GM19438 (cell line): ENCODE results near the gene TNFAIP6.
"Not testable (repeated sequence)": the region's sequence is repeated elsewhere in the genome, so short reads cannot be mapped to it uniquely, and the experiment has no call there.

Experiments used
- ATAC-seq: cut with Tn5 transposase; IDR thresholded peaks from one replicate; pipeline ENCODE4 v1.9.1; 2021; ENCODE audit warnings: low read depth; ENCODE audit not compliant: unreplicated experiment

The TNFAIP6 gene

GRCh38 chr2:151357359-151357758, at the start of gene TNFAIP6:
Gene TNFAIP6 (plus strand): TSS chr2:151357592. CDS start chr2:151357667, 75 bp downstream.
- ATAC-seq = no peak

GRCh38 chr2:151310313-151310712, 47.1 kb upstream of the TNFAIP6 start:
- not testable (repeated sequence) for ATAC-seq

- ATAC-seq = not testable (repeated sequence)
Measured at GRCh38 chr2:151312440-151312839, 45.0 kb upstream of the TNFAIP6 start.

DNA sequence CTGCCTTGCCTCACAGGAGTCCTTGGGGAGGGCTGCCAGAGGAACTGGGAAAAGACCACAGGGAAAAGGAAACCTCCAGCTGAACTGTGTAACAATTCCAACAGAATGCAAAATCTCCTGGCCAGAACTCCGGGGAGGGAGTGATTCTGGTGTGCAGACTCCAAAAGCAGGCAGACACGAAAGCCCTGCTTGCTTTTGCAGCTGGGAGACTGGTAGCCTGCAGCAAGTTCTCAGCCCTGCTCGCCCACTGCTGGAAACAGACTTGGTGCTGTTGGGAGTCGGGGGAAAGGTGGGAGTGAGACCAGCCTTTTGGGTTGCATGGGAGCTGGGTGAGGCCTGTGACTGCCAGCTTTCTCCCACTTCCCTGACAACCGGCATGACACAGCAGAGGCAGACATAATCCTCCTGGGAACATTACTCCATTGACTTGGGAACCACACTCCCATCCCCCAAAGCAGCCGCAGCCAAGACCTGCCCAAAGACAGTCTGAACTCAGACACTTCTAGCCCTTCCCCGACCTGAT, 42.0 kb upstream of the TNFAIP6 start:
- ATAC-seq = no peak

- no peak for ATAC-seq
Measured at GRCh38 chr2:151325581-151326095, 31.8 kb upstream of the TNFAIP6 start.

DNA sequence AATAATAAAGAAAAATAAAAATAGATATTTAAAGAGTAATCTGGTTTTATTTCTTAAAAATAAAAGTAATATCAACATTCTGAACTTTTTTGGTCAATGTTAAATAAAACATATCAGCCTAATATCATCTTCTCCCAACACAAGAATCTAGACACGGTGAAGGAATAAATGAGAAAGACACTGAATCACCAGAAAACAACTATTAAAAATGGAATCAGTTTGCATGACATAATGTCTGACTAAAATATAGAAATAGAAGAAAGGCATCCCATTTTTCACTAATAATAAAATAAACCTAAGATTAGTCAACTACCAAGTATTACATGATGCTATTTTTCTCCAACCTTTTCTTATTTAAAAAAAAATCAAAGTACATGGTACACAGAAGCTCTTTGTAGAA, 30.8 kb upstream of the TNFAIP6 start:
- no peak for ATAC-seq

GRCh38 chr2:151329998-151330397, 27.4 kb upstream of the TNFAIP6 start:
- no peak for ATAC-seq

DNA sequence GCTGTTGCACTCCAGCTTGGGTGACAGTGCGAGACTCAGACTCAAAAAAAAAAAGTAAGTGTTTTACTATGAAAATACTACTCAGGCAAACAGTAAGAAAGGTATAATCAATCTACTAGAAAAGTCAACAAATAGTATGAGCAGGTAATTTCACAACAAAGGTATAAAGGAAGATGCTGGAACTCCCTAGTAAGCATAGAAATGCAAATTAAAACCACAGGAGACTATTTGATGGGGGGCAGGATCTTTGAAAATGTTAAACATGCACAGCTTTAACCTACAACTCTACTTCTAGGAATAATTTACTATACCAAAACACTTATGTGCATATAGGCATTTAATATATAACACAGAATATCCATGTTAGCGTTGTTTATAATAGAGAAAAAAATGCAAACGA, 24.3 kb upstream of the TNFAIP6 start:
- ATAC-seq = no peak

DNA sequence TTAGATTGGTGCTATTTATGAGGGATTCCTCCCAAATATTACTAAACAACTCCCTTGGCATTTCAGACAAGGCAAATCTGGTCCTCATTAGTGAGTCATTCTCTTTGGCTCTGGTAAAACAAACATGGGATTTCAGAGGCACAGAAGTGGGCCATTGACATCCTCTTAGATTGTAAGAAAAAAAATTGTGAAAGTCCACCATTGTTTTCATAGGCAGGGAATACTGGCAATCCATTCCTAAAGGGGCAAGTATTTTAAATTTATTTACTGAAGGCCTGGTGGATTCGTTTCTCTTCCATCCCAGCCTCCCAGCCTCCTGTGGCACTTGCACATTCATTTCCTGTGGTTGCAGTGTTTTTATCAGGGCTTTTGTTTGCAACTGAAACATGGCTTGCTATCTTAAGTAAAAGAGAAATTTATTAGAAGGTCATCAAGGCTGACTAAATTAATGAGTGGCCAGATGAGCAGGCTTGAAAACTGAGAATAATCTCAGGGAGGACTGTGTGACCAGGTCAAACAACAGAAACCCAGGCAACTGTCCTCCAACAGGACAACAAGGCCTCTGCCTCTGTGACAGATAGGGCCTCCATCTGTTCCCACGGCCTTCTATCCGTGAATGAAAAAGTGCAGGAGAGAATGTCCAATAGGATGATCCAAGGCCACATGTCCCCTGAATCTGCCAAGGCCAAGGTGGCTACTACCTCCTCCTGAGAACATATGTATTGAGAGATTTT, 23.1 kb upstream of the TNFAIP6 start:
- ATAC-seq = no peak

DNA sequence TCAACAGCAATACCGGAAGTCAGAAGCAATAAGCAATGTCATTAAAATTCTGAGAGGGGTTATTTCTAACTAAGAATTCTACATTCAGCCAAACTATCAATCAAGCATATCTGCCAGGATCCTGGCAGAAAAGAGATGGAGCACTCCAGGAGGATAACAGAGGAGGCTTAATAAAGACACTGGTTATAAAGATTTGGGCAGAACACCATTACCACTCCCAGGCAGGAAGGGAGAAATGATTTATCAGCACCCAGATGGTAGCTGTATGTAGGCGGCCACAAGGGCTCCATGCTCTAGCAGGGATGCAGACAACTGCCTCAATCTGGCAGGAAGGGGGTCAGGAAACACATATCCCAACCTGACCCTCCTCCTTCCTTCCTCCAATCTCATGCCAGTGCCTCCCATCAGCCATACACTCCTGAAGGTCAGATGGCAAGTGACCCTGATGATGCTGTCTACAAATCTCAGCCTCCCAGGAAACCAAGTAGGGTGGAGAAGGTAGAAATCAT, 20.5 kb upstream of the TNFAIP6 start:
- ATAC-seq = no peak

DNA sequence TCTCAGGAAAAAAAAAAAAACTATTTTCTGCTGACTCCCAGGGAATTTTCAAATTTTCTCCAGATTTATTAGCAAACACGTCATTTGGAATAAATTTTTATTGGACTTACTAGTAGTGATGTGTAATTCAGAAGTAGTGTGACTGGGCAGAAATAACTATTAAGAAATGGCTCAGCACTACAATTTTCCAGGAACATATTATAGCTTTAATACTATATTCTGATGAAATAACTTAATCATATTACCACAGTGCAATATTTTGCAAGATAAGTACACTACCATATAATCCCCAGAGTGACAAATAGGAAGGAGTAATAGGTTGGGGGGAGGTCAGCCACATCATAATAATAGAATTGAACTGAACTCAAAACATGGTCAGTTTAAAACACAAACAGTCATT, 19.7 kb upstream of the TNFAIP6 start:
- no peak for ATAC-seq

- ATAC-seq = no peak
Measured at GRCh38 chr2:151338115-151338514, 19.3 kb upstream of the TNFAIP6 start.

DNA sequence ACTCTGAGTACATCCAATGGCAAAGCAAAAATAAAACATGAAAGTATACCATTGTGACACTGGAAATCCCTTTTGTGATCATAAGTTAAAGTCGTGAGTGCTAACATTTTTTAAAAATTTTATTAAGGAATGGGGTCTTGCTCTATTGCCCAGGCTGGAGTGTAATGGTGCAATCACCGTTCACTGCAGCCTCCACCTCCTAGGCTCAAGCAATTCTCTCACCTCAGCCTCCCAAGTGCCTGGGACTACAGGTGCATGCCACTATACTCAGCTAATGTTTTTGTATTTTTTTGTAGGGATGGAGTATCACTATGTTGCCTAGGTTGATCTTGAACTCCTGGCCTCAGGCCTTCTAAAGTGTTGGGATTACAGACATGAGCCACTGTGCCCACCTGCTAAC, 14.3 kb upstream of the TNFAIP6 start:
- ATAC-seq = no peak

GRCh38 chr2:151344191-151344590, 13.2 kb upstream of the TNFAIP6 start:
- ATAC-seq = not testable (repeated sequence)

DNA sequence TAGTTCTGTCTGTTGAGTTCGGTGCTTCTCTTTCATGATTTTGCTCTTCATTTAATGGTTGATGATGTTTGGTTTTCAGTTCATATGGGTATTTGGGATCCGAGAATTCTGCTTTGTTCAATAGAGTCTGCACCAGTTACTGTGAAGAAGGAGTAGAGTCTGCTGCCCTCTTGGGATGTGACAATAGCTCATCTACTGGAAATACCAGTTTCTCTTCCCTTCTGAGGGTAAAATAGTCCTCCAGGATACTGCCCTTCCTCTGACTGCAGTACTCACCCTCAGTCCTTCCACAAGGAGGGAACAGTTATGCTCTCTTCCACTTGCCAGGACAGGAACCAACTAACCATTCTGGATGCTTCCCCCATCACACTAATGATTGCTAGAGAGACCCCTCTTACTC, 12.5 kb upstream of the TNFAIP6 start:
- no peak for ATAC-seq

DNA sequence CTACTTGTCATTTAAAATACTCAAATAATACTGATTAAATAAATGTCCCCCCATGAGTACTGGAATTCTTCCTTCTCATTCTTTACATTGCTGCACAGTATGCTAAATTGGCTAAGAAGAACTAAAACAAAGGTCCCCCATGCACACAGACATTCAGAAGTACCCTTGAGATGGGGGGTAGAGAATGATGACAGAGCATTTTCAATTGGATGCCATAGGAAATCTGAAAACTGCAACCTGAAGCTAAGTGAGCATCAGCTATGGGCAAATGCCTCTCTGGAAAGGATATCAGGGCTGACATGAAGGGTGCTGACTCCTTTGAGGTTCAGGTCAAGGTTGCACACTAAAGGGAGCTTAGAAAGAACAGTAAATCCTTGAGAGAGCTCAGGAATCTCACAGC, 10.1 kb upstream of the TNFAIP6 start:
- ATAC-seq = no peak

DNA sequence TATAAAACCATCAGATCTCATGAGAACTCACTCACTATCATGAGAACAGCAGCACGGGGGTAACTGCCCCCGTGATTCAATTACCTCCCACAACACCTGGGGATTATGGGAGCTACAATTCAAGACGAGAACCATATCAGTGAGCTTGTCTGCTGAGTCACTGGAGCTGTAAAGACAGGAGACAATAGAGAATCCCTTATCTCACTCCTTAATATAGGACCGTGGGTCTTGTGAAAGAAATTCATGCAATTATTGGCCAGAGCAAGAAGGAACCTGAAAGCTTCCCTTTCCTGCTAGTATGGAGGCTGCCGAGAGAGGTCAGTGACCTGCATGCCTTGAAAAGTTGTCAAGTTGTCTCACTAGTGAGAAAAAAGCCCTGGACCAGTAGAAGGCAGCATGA, 9.5 kb upstream of the TNFAIP6 start:
- ATAC-seq = no peak

DNA sequence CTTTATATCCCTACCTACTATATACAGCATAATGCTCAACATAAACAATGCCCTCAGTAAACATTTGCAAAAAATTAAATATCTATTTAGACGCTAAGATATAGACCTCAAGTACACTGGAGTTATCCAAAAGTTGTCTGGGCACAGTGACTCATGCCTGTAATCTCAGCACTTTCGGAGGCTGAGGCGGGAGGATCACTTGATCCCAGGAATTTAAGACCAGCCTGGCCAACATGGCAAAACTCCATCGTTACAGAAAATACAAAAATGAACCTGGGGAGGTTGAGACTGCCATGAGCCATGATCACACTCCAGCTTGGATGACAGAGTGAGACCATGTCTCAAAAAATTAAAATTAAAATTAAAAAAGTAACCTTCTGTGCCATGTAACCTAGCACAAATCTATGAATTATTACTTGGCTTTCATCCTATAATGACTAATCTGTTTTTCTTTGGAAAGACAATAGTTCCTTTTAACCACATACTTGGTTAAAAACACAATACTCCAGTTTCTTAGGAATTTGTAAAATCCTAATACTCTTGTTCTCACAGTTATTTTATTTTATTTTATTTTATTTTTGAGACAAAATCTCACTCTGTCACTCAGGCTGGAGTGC, 6.7 kb upstream of the TNFAIP6 start:
- no peak for ATAC-seq

DNA sequence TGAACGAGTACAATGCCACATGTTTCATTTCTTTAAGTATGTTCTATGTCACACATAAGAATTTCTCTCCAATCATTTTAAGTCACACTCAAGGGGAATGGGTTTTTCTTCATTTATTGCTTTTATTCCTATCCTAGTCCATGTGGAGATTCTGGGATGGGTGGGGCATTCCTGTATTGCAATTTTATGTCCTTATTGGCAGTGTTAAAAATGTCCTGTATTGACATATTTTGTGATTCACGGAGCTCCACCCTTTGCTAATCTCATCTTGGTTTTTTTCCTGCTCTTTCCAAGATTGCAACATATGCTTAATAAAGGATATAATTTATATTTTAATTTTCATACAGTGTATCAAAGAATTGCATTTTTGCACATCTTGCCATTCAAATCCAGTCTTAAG, 3.4 kb upstream of the TNFAIP6 start:
- ATAC-seq = no peak

GRCh38 chr2:151354807-151355206, 2.6 kb upstream of the TNFAIP6 start:
- ATAC-seq = no peak

DNA sequence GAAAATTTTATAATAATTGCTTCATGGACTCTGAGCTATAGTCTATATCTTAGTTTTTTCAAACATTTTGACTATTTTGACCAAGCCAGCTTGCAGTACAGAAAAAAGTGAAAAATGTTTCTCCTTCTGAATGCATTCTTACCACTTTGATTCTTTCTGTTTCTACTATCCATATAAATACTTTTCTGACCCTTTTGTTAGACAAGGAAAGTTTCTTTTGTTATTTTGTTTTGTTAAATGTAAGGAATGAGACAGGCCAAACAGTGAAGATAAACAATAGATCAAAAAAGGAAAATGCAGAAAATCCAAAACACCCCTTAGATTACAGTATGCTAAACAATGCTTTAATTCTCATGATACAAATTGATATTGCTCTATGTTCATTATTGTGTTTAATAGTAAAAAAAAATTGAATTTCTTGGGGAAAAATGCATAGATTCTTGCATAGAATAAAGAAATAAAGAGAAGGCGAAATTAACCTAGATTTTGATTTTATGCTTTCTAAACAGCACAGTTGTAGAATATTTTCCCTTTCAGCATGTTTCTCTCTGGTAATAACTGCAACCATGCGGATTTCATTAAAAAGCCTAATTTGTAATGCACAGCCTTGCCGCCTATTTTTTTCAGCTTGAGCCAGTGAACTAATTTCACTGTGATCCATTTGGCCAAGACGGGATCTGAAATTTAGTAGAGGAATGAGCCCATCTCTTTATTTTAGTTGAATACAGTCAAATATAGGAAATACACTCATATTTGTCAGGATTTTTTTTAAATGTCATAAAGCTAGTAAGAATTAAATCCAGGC, 976 bp downstream of the TNFAIP6 start:
- ATAC-seq = no peak
